GM21717 (cell line): ENCODE measurements around the gene DPEP3.

Experiments used
- ATAC-seq: cut with Tn5 transposase; IDR thresholded peaks from one replicate; pipeline ENCODE4 v1.9.1; 2021; ENCODE audit warnings: mild to moderate bottlenecking, moderate library complexity; ENCODE audit not compliant: unreplicated experiment

DPEP3 gene

DNA sequence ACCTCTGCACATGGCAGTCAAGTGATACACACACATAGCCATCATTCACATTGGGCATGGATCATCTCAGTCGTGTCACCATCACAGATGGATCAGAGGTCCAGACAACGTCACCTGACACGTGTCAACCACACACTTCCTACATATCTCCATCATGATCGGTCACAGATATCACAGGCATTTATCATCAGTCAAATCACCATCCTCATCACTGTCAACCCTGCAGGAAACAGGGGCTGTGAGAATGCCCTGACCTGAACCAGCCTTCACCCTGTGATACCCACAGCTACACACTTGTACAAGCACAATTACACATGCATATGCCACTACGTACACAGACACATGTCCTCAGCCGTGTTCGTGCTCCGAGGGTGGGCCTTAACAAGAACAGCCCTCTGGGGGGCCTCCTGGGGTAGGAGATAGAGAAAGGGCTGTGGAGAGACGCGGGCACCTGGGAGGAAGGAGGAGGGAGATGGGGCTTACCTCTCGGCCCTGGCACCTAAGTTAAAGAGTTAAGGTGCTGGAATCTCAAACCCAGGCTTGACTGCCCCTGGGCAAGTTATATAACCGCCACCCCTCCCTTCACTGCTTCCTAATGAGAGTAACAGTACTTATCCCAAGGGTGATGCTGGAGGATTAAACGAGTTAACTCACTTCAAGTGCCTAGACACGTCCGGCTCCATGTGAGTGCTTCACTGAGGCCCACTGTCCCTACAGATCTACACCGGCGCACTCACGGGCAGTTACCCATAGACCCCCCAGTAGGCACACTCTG is 12.9 kb downstream of the DPEP3 start:
- ATAC-seq, result no peak

DNA sequence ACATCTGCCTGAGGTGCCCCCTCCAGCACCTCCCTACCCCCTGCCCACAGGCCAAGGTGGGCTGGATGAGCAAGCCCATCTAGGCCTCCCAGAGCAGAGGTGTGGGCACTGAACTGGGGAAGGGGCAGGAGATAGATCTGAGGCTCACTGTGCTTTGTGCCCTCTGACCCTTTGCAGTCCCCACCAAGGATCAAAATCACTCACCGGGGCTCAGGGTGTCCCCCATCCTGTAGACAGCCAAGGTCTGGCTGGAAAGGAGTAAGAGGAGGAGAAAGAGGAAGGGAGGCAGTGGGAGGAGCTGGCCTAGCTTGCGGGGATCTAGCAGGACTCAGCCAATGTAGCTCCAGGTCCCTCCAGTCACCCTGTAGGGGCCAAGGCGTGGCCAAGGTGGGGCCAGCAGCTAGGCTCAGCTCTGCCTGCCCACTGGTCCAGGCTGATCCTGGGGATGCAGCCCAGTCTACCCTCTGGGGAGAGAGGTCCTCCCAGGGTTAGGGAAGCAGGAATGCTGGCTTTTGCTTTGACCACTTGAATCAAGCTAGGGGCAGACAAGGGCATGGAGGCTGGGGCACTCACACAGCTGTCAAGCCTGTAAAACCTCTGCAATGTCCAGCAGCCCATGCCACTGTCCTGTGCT is 13.6 kb downstream of the DPEP3 start:
- ATAC-seq, result no peak

DNA sequence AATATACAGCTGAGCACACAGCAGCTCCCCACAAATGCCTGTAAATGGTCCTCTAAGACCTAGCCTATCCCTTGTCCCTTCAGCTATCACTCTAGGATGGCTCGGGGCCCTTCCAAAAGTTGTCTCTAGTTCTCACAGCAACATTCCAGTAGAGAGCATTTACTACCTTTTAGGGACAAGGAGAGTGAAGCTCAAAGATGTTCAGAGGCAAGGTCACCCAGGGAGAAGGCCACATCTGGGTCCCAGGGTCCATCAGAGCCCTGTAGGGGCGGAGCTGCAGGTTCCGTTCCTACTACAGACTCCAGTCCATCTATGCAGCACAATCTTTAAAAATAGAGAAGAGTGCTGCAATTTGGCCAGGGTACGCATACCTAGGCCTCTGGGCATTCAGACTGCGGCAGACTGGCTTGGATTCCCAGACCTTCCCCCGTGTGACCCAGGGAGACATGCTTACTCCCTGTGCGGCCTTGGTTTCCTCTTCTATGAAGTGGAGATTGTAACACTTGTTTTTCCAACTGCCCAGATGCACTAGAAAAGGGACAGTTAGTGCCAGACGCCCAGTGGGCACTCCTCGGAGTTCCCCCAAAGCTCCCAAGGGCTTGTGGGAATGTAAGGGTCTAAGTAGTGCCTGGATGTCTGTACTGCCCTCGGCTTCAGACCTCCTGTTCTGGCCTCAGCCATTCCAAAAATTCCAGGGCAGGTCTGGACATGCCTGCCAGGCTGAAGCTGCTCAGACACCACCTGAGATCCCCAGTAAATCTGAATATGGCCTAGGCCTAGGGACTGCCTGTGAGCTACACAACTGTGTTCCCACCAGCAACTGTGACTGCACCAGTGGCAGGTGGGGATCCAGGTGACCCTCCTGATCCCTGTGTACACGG is 14.4 kb downstream of the DPEP3 start:
- no peak for ATAC-seq

DNA sequence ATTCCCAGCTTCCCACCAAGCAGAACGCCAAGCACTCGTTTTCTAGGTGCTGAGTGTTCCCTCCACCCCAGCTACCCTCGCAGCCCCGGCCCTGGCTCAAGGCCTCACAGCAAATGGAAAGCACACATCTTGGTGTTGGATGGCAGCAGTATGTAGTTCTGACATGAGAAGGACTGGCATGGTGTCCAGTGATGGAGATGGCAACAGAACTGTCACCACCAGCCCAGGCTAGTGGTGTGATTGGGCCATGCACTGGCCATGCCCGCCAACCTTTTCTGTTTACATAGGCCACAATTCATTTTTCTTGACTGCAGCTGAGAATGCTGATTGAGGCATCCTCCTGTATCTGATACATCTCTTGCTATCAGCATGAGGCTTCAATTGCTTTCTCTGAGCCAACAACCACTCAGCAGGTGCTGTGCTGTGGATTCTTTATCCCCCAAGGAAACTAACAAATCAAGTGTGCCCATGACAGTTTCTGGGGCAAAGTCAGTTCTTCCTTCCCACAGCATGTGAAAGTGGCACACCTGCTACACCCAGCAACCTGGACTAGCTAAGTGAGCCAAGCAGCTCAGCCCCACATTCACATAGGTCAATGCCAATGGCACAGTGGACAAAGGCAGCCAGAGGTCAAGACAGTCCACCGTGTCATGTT is 15.7 kb downstream of the DPEP3 start:
- ATAC-seq, result no peak

DNA sequence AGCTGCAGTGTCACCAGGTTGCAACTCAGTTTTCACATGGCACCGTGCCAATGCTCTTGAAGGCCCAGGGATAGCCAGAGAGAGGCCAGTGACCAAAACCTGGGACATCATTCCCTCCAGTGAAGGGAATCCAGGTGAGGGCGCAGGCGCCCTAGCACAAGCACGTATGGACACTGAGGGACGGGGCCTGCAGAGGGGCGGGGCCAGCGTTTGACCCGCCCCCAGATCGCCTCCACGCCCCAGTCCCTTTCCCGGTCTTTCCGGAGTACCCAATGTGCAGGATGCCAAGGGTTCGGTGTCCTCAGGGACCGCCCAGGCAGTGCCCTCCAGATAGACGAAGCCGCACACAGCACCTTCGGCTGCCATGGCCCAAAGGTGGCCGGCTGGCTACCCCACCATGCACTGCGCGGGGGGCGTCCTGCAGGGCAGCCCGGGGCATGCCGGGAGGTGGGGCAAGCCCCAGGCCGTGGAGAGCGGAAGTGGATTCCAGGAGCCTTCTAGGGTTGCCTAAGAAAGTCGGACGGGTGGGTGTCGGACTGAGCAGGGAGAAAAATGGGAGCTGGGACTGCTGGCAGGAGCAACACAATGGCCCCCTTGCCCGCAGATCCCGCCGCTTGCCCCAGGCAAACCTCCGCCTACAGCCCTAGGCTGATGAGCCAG is 16.5 kb downstream of the DPEP3 start:
- ATAC-seq, result no peak

DNA sequence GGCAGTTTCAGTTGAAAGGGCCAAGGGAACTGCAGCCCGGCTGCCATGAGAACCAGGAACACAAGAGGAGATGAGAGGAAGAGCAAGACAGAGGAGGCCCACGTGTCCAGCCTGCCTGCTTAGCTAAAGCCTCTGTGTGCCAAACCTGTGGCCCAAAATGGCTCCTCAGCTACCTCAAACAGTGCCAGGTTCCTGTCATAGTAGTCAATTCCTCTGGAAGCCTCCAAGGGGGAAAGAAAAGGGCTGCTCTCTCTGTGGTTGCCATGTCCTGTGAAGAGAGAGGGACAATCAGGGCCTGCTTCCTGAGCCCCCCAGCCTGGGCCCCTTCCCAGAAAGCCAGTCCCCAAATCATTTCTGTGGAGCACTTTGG is 17.0 kb downstream of the DPEP3 start:
- ATAC-seq, result no peak

DNA sequence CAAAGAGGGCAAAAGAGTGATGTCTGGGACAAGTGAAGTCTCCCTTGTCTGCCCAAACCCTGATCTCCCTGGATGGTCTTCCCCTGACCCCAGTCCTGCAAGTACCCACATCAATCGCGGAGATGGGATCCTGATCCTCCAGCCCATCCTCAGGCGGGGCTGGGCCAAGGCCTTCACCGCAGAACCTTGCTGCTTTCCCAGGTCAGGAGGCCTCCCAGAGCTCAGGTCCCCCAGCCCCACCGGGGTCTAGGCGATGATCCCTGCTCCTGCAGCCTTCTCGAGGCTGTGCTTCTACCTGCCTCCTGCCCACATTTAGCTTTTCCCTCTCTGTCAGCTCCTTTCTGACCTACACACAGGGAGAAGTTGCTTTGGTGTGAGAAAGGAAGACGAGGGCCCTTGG is 18.2 kb downstream of the DPEP3 start:
- ATAC-seq, result no peak

DNA sequence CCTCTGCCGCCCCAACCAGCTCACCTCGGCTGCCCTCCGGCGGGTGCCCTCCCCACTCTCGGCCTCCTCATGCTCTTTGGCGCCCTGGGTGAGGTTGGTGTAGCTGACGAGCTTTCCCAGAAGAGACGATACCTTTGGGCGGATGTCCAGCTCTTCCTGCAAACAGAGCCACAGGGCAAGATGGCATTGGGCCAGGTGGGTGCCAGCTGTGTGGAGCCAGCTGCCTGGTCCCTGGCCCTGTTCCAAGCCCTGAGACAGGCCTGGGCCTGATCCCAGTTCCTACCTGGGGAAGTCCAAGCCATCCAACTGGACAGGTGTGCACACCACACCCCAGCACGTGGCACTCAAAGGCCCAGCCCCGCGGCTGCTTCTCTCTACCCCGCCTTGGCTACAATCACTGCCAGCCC is 18.7 kb downstream of the DPEP3 start:
- no peak for ATAC-seq

DNA sequence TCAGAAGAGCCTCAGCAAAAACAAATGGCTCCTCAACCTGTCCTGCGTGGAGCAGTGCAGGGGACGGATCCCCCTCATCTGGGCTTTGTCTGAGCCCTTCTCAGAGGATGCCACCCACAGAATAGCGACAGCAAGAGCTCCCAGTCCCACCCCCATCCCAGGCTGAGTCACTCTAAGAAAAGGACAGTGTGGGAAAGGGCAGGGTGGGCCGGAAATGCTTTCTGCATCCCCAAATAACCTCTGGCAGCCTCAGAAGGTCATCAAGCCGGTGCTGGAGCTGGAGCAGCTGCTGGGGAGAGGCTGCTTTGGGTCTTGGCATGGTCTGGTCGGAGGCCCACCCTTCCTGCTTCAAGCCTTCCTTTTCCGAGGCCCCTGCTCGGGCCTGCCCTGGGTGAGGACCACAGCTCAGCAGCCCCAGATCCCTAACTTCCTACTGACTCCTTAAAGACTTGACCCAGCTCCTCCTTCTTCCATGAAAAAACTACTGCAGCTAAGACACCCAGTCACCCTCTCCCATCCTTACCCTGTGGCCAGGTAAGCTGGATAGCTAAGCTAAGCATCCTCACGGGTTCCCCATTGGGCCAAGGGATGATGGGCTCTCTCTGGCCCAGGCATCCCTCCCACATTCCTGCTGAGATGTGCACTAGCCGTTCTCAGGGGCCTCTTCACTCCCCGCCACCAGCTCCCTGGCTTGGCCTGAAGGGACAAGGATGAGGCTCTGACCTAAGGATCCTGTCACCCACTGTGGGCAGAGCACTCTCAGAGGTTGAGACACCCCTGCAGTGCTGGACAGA is 20.6 kb downstream of the DPEP3 start:
- no peak for ATAC-seq

DNA sequence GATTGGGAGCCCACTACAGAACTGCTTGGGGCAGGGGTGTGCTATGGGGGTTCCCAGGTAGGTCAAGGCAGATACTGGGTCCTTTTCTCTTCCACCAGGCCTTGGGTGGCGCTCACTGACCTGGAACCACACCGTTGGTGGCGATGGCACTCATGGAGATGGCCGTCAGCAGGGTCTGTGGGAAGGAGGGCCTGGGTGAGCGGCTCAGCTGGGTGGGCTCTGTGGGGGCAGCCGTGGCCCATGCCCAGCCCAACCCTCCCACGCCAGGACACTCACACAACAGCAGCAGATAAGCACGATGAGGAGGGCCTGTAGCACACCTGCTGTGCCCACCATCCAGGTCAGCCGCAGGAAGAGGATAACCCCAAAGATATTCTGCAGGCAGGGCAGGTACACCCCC is 22.7 kb downstream of the DPEP3 start:
- no peak for ATAC-seq

DNA sequence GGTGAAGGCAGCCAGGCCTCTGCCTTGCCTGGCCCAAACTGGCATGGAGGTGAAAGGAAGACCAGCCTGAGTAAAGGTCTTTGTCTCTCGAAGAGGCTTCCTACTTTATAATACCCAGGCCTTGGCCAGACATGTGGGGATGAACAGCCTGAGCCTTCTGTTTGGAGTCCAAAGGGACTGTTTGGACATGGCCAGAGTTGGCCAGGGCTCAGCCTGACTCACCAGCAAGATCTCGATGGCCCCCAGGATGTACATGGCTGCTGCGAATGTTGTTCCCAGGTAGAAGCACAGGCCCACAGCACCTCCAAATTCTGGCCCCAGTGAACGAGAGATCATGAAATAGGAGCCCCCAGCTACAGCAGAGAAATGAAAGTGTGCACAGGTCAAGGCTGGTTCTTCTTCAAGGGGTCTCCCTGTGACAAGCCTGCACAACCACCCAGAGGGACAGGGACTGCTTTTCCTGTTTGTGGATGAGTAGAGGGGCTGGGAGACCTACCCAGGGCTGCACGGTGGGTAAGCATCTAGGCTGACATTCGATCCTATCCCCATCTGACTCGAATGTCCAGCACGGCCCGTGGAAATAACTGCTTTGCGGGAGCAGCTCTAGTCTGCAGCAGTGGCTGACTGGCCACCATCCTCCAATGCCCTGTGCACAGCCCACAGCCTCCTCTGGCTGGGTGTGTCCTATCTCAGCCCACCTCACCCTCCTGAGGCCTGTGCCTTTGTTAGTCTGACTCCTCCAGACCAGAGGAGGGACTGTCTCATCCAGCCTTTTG is 25.7 kb downstream of the DPEP3 start:
- ATAC-seq, result no peak

DNA sequence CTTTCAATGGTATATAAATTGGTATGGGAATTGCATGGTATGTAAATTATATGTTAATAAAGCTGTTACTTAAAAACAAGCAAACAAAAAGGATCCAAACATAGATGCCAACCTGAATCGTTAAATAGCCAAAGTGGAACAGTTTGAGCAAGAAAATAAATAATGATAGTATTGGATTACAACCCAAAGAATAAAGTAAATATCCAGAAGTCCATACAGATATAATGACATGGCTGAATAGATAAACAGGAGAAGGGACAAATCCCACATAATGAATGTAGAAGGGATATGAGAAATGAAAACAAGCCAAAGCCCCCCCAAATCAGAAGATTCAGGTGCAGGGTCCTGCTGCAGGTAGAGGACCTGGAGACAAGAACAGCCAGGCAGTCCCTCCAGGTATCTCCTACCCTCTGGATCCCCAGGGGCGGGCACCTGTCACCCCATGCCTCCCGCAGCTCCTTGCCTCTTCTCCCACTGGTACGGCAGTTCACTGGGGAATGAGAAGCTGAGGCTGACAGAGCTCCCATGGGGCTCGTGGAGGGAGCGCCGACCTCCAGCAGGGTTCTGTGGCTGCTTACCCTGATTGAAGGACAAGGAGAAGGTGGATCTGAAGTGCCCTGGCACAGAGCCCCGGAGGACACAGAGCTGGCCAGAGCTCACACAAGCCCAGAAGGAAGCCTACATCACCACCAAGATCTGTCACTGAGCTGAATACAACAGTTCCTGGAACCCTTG is 26.5 kb downstream of the DPEP3 start:
- no peak for ATAC-seq

DNA sequence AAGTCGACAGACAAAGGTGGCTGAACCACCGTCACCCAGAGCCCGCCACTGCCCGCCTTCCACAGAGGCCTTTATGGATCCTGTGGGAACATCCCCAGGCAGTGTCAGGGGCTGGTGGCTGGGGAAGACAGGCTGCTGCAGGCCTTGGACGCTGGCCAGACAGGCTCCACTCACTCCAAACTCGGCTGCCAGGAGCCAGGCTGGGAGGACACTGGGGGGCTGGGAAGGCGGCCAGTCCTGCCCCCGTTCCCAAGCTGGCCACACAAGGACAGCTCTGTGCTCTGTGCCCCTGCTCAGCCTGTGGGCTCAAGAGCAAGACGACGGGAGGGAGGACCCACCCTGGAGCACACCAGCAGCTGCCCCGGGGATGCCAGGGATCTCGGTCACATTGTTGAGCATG is 28.8 kb downstream of the DPEP3 start:
- ATAC-seq, result no peak

DNA sequence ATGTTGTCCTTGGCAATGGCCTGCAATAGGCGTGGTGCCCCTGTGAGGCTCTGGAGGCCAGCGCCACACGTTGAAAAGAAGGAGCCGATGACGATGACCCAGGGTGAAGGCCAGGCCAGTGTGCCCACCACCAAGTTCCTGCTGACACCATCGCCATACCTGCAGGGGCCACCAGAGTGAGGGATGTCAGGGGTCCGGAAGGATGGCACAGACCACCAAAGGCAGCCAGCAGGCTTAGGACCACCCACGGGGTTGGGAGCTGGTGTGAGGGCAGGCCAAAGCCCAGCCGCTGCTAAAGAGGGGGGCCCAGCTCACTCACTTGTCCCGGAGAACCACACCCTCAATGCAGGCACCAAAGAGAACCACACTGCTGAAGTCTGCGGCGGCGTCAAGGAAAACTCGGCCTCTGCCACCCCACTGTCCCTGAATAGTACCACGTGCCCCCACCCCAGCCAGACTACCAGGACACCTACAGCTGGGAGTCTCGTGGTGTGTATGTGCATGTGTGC is 29.9 kb downstream of the DPEP3 start:
- ATAC-seq, result no peak

DNA sequence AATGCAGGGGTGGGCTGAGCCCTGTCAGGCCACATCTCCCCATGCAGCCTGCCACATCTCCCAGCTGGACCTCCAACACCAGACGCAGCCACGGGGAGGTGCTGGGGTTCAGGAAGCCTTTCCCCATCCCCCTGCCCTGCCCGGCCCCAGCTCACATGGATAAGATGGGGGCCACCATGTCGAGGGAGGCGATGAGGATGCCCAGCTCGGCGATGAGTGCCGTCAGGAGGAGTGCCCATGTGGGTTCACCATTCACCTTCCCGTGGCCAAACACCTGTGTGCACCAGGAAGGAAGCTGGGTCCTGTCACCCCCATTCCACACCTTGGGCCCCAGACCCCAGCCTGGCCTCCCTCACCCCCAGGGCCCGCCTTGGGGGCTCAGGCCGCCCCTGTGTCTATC is 30.7 kb downstream of the DPEP3 start:
- no peak for ATAC-seq

DNA sequence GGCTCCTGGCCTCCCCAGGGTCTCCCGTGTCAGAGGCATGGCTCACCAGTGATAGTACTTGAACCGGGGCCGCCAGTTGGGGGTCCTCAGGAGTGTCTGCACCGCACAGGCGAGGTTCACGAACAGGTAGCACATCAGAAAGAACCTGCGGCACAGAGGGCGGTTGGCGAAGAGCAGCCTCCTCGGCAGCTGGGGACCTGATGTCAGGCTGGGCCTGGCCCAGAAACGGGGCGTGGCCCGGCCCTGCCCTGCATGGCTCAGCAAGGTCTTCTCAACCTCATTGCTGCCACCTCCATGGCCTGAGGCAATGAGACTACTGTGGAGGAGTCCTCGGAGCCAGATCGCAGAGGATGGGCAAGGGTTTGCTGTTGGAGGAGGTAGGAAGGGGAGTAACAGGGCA is 32.3 kb downstream of the DPEP3 start:
- no peak for ATAC-seq

DNA sequence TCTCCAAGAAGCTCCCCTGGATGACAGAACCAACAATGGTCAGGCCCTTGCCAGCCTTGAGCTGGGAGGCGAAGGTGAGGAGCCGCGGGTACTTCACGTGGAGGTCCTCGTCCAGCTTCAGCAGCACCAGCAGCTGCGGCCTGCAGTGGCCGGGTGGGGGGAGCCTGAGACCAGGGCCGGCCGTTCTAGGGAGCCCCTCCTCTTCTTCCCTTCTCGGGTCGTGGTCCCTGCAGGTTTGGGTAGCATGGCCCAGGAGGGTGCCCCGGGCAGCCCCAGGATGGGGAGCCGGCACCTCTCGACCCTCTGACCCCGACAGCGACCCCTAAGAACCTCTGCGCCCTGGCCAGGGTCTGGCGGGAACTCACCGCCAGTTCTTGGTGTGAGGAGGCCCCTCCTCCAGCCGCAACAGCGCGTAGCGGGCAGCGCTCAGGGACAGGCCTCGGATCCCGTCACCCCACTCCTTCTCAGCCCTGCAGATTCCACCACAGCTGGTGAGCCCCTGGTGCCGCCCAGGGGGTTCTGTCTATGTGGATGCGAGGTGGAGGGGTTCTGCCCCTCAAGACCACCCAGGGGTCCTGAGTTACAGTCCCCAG is 33.2 kb downstream of the DPEP3 start:
- ATAC-seq, result no peak

DNA sequence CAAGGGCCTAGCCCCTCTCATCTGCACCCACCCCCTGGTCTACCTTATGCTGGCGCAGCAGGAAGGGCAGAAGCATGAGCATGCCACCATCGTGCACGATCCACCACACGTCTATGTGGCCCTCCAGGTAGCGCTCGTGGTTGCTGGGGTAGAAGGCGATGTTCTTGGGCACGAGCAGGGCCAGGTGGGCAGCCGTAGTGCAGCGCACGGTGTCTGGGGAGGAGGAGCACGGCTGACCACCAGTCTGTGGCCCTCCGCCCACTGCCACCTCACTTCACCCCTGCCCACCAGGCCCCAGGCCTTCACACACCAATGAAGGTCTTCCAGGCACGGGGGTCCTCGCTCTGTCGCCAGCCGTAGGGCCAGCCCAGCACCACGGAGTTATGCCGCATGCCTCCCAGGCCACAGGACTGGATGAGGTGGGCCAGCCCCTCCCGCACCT is 34.1 kb downstream of the DPEP3 start:
- no peak for ATAC-seq
